HG02588 (cell line): ENCODE measurements around the gene NCOR1.
"Not testable (repeated sequence)": the region's sequence is repeated elsewhere in the genome, so short reads cannot be mapped to it uniquely, and the experiment has no call there.

Experiments used
- ATAC-seq: cut with Tn5 transposase; IDR thresholded peaks from one replicate; pipeline ENCODE4 v1.9.1; 2021; ENCODE audit warnings: mild to moderate bottlenecking, moderate library complexity; ENCODE audit not compliant: unreplicated experiment

Gene NCOR1

DNA sequence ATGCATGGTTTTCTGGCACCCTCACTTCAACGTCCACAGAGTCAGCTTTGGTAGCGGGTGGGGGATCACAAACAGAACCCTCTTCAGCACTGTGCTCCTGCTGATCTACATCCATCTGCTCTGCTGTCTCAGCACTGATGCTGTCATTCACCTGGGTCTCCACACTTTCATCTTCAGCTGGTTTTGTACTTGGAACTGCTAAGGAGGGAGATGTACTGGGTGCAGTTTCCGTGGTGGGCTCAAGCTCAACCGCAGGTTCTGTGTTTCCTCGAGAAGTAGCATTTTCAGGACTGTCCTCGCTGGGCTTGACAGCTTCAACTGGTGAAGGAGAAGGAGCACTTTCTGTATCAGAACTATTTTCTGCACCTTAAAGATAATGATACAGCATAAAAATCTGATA is 113.9 kb downstream of the NCOR1 start:
- ATAC-seq = no peak

DNA sequence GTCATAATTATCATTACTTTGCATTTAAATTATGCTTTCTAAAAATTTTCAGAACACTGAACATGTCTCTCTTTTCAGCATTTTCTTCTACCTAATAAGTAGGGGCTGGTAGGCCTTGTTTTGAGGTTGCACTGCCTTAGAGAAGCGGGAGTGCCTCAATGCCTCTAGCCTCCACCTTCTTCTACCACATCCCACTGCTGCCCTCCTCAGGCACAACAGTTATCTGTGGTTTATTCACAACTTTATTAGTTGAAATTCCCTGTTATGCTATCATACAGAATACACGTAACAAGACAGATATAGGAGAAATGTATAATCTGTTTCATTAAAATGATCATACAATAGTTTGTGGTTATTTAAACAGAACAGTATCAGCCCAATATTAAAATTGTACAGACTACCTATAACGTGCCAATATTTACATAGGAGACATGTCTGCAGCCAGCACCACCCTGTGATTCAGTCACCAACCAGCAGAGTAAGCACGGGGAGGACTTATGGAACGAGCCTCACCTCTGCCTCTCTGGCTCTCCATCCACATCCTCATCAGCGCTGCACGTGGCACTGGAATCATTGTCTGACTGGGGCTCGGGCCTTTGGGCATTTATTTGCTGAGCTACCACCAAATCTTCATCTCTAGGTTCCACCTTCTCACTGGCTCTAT is 114.5 kb downstream of the NCOR1 start:
- no peak for ATAC-seq

GRCh38 chr17:16091773-16092172 is 123.6 kb downstream of the NCOR1 start:
- no peak for ATAC-seq

GRCh38 chr17:16086957-16087356 is 128.4 kb downstream of the NCOR1 start:
- ATAC-seq = no peak

DNA sequence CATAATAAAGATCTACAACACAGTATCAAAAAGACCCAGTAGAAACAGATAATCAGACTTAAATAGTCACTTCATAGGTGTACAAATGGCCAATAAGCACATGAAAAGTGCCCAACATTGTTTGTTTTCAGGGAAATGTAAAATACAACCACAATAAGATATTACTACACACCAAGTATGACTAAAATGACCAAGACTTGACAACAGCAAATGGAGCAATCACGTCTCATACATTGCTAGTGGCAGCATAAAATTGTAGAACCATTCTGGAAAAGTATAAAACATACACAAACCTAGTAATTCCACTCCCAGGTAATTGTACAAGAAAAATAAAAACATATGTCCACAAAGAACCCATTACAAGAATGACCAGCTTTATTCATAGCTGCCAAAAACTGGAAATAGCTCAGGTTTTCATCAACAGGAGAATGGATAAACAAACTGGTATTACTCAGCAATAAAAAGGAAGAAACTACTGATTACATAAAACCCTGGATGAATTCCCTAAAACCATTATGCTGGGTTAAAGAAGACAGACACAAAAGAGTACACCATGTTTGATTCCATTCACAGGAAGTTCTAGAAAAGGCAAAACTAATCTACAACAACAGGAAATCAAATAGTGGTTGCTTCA is 130.2 kb downstream of the NCOR1 start:
- no peak for ATAC-seq

GRCh38 chr17:16083223-16083622 is 132.1 kb downstream of the NCOR1 start:
- no peak for ATAC-seq

- no peak for ATAC-seq
Measured at GRCh38 chr17:16081507-16082087, 133.7 kb downstream of the NCOR1 start.

DNA sequence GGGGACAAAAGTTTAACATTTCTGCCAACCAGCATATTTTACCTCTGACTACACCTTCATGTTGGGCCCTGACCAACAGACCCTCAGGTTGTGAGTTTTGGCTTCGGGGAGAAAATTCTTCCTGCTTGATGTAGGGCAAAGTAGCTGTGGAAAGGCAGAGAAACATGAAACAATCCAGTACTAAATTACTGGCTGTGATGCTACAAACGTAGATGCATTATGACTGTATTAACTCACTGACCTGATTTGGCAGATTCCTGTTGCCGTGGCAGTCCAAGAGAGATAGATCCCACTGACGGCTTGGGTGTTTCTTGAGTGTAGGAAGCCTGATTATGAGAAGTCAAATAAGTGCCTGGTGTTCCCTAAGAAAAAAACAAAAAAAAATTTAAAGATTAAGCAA is 135.0 kb downstream of the NCOR1 start:
- no peak for ATAC-seq

DNA sequence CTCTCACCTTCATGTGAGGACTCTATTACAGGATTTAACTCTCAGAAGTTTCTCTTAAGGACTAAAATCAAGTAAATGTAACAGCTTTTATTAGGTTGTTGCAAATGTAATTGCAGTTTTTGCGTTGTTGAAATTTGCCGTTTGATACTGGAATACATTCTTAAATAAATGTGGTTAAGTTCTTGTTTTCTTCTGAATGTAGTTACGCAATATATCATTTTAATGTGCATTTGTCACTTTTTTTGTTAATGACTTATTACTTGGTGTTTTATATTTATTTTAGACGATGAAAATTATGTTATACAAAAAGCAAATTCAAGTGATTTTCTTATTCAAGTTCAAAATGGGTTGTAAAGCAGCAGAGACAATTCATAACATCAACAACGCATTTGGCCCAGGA is 139.4 kb downstream of the NCOR1 start:
- ATAC-seq = no peak

DNA sequence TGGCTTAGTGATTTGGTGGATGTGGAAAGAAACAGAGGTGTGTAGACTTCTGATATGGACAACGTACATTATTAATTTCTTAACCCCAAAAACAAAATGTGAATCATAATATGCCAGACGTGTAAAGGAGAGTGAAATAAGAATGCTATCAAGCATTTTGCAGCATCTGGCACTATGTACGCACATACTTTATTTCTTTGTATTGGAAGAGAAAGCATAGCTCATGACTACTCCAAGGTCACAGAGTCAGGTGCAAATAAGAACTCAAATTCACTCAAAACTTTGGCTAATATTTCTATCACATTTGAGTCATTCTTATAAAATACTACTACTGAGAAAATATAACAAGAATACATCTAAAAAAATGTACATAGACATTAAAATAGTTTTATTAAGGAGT is 140.9 kb downstream of the NCOR1 start:
- ATAC-seq = no peak

DNA sequence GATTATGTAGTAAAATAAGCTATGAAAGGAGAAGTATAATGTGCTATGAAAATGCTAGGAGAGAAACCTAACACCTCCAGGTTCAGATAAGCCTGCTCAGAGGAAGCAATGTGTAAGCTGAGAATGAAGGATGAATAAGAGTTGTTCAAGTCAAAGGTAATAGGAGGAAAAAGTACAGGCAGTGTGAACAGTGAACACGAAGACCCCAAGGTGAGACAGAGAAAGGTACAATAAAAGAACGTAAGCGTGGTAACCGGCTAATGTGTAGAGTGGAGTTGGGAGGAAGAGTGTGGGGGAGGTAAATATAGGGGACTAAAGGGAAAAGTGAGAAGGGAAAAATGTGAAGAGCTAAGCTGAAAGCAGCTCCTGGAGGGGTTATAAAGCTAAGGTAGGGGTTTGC is 141.5 kb downstream of the NCOR1 start:
- no peak for ATAC-seq

- ATAC-seq = no peak
Measured at GRCh38 chr17:16072031-16072430, 143.3 kb downstream of the NCOR1 start.

- ATAC-seq = no peak
Measured at GRCh38 chr17:16068323-16068722, 147.0 kb downstream of the NCOR1 start.

GRCh38 chr17:16066125-16066524 is 149.2 kb downstream of the NCOR1 start:
- ATAC-seq = no peak

DNA sequence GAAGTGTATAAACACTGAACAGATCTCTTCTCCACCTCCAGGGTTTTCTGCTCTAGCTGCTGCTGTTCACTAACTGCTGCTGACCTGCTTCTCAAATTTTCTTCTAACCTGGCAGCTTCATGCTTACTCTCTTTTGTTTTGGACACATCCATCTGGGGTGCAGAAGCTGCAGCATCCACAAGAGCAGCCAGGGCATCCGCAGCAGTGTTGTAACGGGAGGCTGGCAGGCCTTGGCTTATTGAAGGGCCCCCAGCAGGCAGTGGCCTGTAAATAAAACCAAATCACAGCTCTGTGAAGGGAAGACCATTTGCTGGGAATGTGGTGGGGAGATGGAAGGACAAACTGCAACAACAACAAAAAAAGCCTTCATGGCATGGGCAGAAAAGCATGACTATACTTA is 153.7 kb downstream of the NCOR1 start:
- ATAC-seq = no peak

GRCh38 chr17:16055139-16055538 is 160.2 kb downstream of the NCOR1 start:
- ATAC-seq = not testable (repeated sequence)

- no peak for ATAC-seq
Measured at GRCh38 chr17:16052486-16052885, 162.8 kb downstream of the NCOR1 start.

GRCh38 chr17:16050844-16051243 is 164.5 kb downstream of the NCOR1 start:
- no peak for ATAC-seq

- ATAC-seq = no peak
Measured at GRCh38 chr17:16048811-16049449, 166.4 kb downstream of the NCOR1 start.

DNA sequence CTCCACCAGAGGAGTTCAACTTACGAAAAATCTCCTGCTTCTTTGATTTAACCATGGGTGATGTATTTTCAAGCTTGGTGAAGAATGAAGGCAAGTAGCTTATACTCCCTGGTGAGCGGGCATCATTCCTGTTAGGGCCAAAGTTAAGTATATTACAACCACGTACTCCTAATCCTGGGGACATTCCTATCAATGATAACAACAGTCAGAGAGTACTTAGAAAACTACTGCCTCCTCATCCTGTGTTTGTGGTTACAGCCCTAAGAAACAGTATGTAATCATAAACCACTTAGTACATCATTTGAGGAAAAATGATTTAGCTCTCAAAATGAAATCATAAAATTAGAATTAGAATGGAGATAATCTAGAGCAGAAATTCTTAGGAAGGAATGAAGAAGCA is 168.4 kb downstream of the NCOR1 start:
- no peak for ATAC-seq

DNA sequence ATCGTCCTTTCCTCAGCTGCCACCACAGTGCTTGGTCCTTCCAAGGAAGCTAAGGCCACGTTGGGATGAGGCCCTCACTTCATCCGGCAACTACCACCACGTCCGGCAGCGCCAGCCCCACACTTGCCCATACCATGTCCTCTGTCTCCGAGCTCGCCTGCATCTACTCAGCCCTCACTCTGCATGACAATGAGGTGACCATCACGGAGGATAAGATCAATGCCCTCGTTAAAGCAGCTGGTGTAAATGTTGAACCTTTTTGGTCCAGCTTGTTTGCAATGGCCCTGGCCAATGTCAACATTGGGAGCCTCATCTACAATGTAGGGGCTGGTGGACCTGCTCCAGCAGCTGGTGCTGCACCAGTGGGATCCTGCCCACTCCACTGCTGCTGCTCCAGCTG is 170.8 kb downstream of the NCOR1 start:
- no peak for ATAC-seq

DNA sequence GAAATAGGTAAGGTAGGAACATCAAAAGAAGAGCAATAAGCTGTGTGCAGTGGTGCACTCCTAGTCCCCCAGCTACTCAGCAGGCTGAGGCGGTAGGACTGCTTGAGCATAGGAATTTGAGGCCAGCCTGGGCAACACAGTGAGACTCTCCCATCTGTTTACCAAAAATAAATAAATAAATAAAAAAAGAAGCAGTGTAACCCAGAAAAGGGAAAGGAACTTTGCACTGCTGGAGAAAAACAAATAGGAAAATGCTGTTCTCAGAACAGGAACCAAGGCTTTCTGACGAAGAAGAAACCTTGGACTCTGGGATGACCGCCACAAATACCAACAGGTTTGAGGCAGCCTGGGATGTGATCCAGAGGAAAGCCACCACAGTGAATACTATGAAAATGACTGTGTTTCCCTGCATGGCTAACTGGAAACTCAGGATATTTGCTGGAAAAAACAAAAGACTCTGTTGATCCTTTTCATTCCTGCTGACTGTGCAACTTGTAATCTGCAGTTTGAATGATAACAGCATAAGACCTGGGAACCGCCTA is 174.6 kb downstream of the NCOR1 start:
- no peak for ATAC-seq
